MM.1S (cell line): Measurements from ENCODE around the gene ARFGEF2.
A peak's percentile ranks its signal among the peaks of the same experiment; 100 is the strongest.

Source experiments
- DNase-seq: peaks from one replicate; pipeline ENCODE4 v3.0.0-alpha.2; 2015
- H2AFZ ChIP-seq: fragments of 300-600 bp; sonication (generic); 2 replicates; pipeline ENCODE4 v1.6.0; 2016; ENCODE audit warnings: antibody characterized with exemption, low read length
- H3F3A ChIP-seq: fragments of 300-600 bp; sonication (generic); 2 replicates; pipeline ENCODE4 v1.6.1; 2016; ENCODE audit warnings: mild to moderate bottlenecking, antibody characterized with exemption, low read length, moderate library complexity, mixed read lengths; ENCODE audit not compliant: insufficient read depth
- H3K27ac ChIP-seq: fragments of 300-600 bp; sonication (generic); 2 replicates; pipeline ENCODE4 v1.5.1; 2016; ENCODE audit warnings: mild to moderate bottlenecking, low read length
- H3K27me3 ChIP-seq: fragments of 300-600 bp; sonication (generic); replicated peaks from 2 replicates; pipeline ENCODE4 v1.6.0; 2016; ENCODE audit warnings: low read length; ENCODE audit not compliant: insufficient read depth
- H3K36me3 ChIP-seq: fragments of 300-600 bp; sonication (generic); replicated peaks from 2 replicates; pipeline ENCODE4 v1.6.1; 2016; ENCODE audit warnings: mild to moderate bottlenecking, low read length, mixed read lengths; ENCODE audit not compliant: insufficient read depth
- H3K4me1 ChIP-seq: fragments of 300-600 bp; sonication (generic); 2 replicates; pipeline ENCODE4 v1.6.1; 2016; ENCODE audit warnings: low read length, mixed read lengths
- H3K4me2 ChIP-seq: fragments of 300-600 bp; sonication (generic); 2 replicates; pipeline ENCODE4 v1.6.0; 2016; ENCODE audit warnings: low read depth, low read length
- H3K4me3 ChIP-seq: fragments of 300-600 bp; sonication (generic); 2 replicates; pipeline ENCODE4 v1.5.1; 2016; ENCODE audit warnings: low read length, mixed read lengths
- H3K79me2 ChIP-seq: fragments of 300-600 bp; sonication (generic); 2 replicates; pipeline ENCODE4 v1.6.1; 2016; ENCODE audit warnings: mixed run types, low read length, mixed read lengths
- H3K9ac ChIP-seq: fragments of 300-600 bp; sonication (generic); 2 replicates; pipeline ENCODE4 v1.6.1; 2016; ENCODE audit warnings: low read length, mixed read lengths
- H3K9me2 ChIP-seq: fragments of 300-600 bp; sonication (generic); replicated peaks from 2 replicates; pipeline ENCODE4 v1.6.1; 2016; ENCODE audit warnings: mild to moderate bottlenecking, low read length, mixed read lengths; ENCODE audit not compliant: insufficient read depth
- H3K9me3 ChIP-seq: fragments of 300-600 bp; sonication (generic); replicated peaks from 2 replicates; pipeline ENCODE4 v1.6.1; 2016; ENCODE audit warnings: mild to moderate bottlenecking, low read length, mixed read lengths; ENCODE audit not compliant: insufficient read depth
- H4K20me1 ChIP-seq: fragments of 300-600 bp; sonication (generic); 2 replicates; pipeline ENCODE4 v1.6.1; 2016; ENCODE audit warnings: mild to moderate bottlenecking, low read length, moderate library complexity, mixed read lengths; ENCODE audit not compliant: insufficient read depth
- CTCF ChIP-seq: fragments of 300-600 bp; sonication (generic); IDR thresholded peaks from 2 replicates; pipeline ENCODE4 v1.5.1; 2016; ENCODE audit warnings: antibody characterized with exemption, low read length, mixed read lengths
- EZH2 ChIP-seq: fragments of 300-600 bp; sonication (generic); optimal IDR thresholded peaks from 2 replicates; pipeline ENCODE3; 2017; ENCODE audit warnings: low read depth, mild to moderate bottlenecking, antibody characterized with exemption, low read length, mixed read lengths
- EZH2phosphoT487 ChIP-seq: fragments of 300-600 bp; sonication (generic); IDR thresholded peaks from 2 replicates; pipeline ENCODE4 v1.6.1; 2018; ENCODE audit warnings: antibody characterized with exemption, low read length

The ARFGEF2 gene

GRCh38 chr20:48904566-48905296, 16.8 kb upstream of the ARFGEF2 start:
- no peaks in the 10 kb centered on the region for H3K9me2 ChIP-seq
- no peak overlapping the region for H3K4me3 ChIP-seq
- H3K9me3 ChIP-seq: no peaks in the 10 kb centered on the region
- no peaks in the 10 kb centered on the region for H3F3A ChIP-seq
- DNase-seq: peak; percentile 73
- no peaks in the 10 kb centered on the region for H3K79me2 ChIP-seq
- TF ChIP-seq EZH2phosphoT487: no peak
- TF ChIP-seq CTCF: peak; percentile 72
- peaks cover 22% of the 10 kb centered on the region for H3K4me1 ChIP-seq
- H2AFZ ChIP-seq: no peak overlapping the region
- no peaks in the 10 kb centered on the region for H3K27me3 ChIP-seq
- no peaks in the 10 kb centered on the region for H4K20me1 ChIP-seq
- no peak overlapping the region for H3K4me2 ChIP-seq
- no peak overlapping the region for H3K9ac ChIP-seq
- no peak overlapping the region for H3K27ac ChIP-seq
- H3K36me3 ChIP-seq: no peaks in the 10 kb centered on the region

- no peak for TF ChIP-seq EZH2phosphoT487
- no peak for TF ChIP-seq CTCF
- TF ChIP-seq EZH2: no peak
- Histone ChIP-seq H3K79me2 (no peaks in the 10 kb centered on the region), H3K9me3 (no peaks in the 10 kb centered on the region), H3K36me3 (no peaks in the 10 kb centered on the region), H3K9me2 (no peaks in the 10 kb centered on the region), H3K9ac (no peak overlapping the region), H3K4me3 (no peak overlapping the region), H2AFZ (no peak overlapping the region), H3F3A (no peaks in the 10 kb centered on the region), H4K20me1 (no peaks in the 10 kb centered on the region), H3K4me2 (no peak overlapping the region), H3K4me1 (peaks cover 22% of the 10 kb centered on the region), H3K27ac (no peak overlapping the region), H3K27me3 (no peaks in the 10 kb centered on the region)
- DNase-seq: no peak
Measured at GRCh38 chr20:48905297-48905647, 16.2 kb upstream of the ARFGEF2 start.

- Histone ChIP-seq H3K4me3 (no peak overlapping the region), H3K9me3 (no peaks in the 10 kb centered on the region), H3K9ac (no peak overlapping the region), H3K79me2 (no peaks in the 10 kb centered on the region), H3F3A (no peaks in the 10 kb centered on the region), H3K27me3 (no peaks in the 10 kb centered on the region), H3K4me2 (no peak overlapping the region), H3K36me3 (no peaks in the 10 kb centered on the region), H4K20me1 (no peaks in the 10 kb centered on the region), H3K27ac (no peak overlapping the region), H2AFZ (no peak overlapping the region), H3K4me1 (peaks cover 22% of the 10 kb centered on the region), H3K9me2 (no peaks in the 10 kb centered on the region)
- DNase-seq: no peak
- TF ChIP-seq EZH2phosphoT487: no peak
- no peak for TF ChIP-seq EZH2
- no peak for TF ChIP-seq CTCF
Measured at GRCh38 chr20:48906221-48906877, 15.2 kb upstream of the ARFGEF2 start.
